Measurements from ENCODE around the gene ZRANB1.

The ZRANB1 gene

GRCh38 chr10:124989526-124989925 is 47.6 kb downstream of the ZRANB1 start:
- no peaks in the 10 kb centered on the region for H3F3A ChIP-seq (ENCODE audit: insufficient read depth)
- no peaks in the 10 kb centered on the region for H3K9me2 ChIP-seq (replicated peaks; ENCODE audit: insufficient read depth, low read length)
- no peaks in the 10 kb centered on the region for H3K27me3 ChIP-seq (ENCODE audit: low read length)
- H3K4me2 ChIP-seq (ENCODE audit: low read depth, low read length, poor library complexity, severe bottlenecking), result no peak overlapping the region
- H4K20me1 ChIP-seq (ENCODE audit: low read depth, low read length), result no peaks in the 10 kb centered on the region
- no peak for TF ChIP-seq EZH2phosphoT487 (conservative IDR thresholded peaks at IDR 0.05; ENCODE audit: low read length)
- TF ChIP-seq CTCF (IDR thresholded peaks at IDR 0.05; ENCODE audit: insufficient read depth, low read length, poor library complexity, severe bottlenecking), result no peak
- peaks cover 6% of the 10 kb centered on the region; the same call in 1 of the 2 replicates for H3K36me3 ChIP-seq (ENCODE audit: low read length)
- H2AFZ ChIP-seq (ENCODE audit: low read depth, low read length, severe bottlenecking), result no peak overlapping the region
- no peak overlapping the region for H3K27ac ChIP-seq (ENCODE audit: low read depth, low read length)
- H3K9me3 ChIP-seq (ENCODE audit: insufficient read depth, low read length), result no peaks in the 10 kb centered on the region
- H3K79me2 ChIP-seq (ENCODE audit: insufficient read depth, low read length), result no peaks in the 10 kb centered on the region
- H3K4me3 ChIP-seq (ENCODE audit: insufficient read depth, low read length, poor library complexity, severe bottlenecking), result no peak overlapping the region
- H3K9ac ChIP-seq (ENCODE audit: low read length), result no peak overlapping the region

GRCh38 chr10:124990671-124991625 is 49.0 kb downstream of the ZRANB1 start:
- Histone ChIP-seq H3K9ac (ENCODE audit: low read length) (no peak overlapping the region), H3F3A (ENCODE audit: insufficient read depth) (no peaks in the 10 kb centered on the region), H3K9me2 (replicated peaks; ENCODE audit: insufficient read depth, low read length) (no peaks in the 10 kb centered on the region), H4K20me1 (ENCODE audit: low read depth, low read length) (no peaks in the 10 kb centered on the region), H3K4me3 (ENCODE audit: insufficient read depth, low read length, poor library complexity, severe bottlenecking) (no peak overlapping the region), H3K9me3 (ENCODE audit: insufficient read depth, low read length) (no peaks in the 10 kb centered on the region), H2AFZ (ENCODE audit: low read depth, low read length, severe bottlenecking) (no peak overlapping the region), H3K4me2 (ENCODE audit: low read depth, low read length, poor library complexity, severe bottlenecking) (no peak overlapping the region), H3K27me3 (ENCODE audit: low read length) (no peaks in the 10 kb centered on the region), H3K36me3 (ENCODE audit: low read length) (no peaks in the 10 kb centered on the region), H3K79me2 (ENCODE audit: insufficient read depth, low read length) (no peaks in the 10 kb centered on the region), H3K27ac (ENCODE audit: low read depth, low read length) (no peak overlapping the region)
- TF ChIP-seq CTCF (IDR thresholded peaks at IDR 0.05; ENCODE audit: insufficient read depth, low read length, poor library complexity, severe bottlenecking), result no peak
- TF ChIP-seq EZH2phosphoT487 (conservative IDR thresholded peaks at IDR 0.05; ENCODE audit: low read length), result no peak

- no peak for TF ChIP-seq CTCF (IDR thresholded peaks at IDR 0.05; ENCODE audit: insufficient read depth, low read length, poor library complexity, severe bottlenecking)
- no peak for TF ChIP-seq EZH2phosphoT487 (conservative IDR thresholded peaks at IDR 0.05; ENCODE audit: low read length)
- Histone ChIP-seq H3K9ac (ENCODE audit: low read length) (no peak overlapping the region), H3K36me3 (ENCODE audit: low read length) (no peaks in the 10 kb centered on the region), H3K9me2 (replicated peaks; ENCODE audit: insufficient read depth, low read length) (no peaks in the 10 kb centered on the region), H3K27me3 (ENCODE audit: low read length) (no peaks in the 10 kb centered on the region), H3K9me3 (ENCODE audit: insufficient read depth, low read length) (no peaks in the 10 kb centered on the region), H2AFZ (ENCODE audit: low read depth, low read length, severe bottlenecking) (no peak overlapping the region), H4K20me1 (ENCODE audit: low read depth, low read length) (no peaks in the 10 kb centered on the region), H3F3A (ENCODE audit: insufficient read depth) (no peaks in the 10 kb centered on the region), H3K4me2 (ENCODE audit: low read depth, low read length, poor library complexity, severe bottlenecking) (no peak overlapping the region), H3K4me3 (ENCODE audit: insufficient read depth, low read length, poor library complexity, severe bottlenecking) (no peak overlapping the region), H3K27ac (ENCODE audit: low read depth, low read length) (no peak overlapping the region), H3K79me2 (ENCODE audit: insufficient read depth, low read length) (no peaks in the 10 kb centered on the region)
Measured at GRCh38 chr10:124991835-124992234, 49.9 kb downstream of the ZRANB1 start.

Data from SU-DHL-6 (cell line).